HepG2 (cell line): ENCODE data around the gene STPG4. TPM values are rescaled to one million over a fixed set of nuclear protein-coding genes. Genes with fewer than 3 reads are reported as not detected.

Experiments used
- ATF7-NPFF ChIP-seq: sonication (generic); formaldehyde crosslinking; IDR thresholded peaks from 2 replicates; pipeline ENCODE4 v1.8.1; 2023; ENCODE audit warnings: mild to moderate bottlenecking, low read depth, missing genetic modification reagents, moderate library complexity
- HES4 ChIP-seq: sonication (generic); formaldehyde crosslinking; IDR thresholded peaks from 2 replicates; pipeline ENCODE4 v1.9.0; 2021; ENCODE audit warnings: mild to moderate bottlenecking, missing genetic modification reagents, borderline replicate concordance
- TBX2 ChIP-seq: sonication (generic); formaldehyde crosslinking; IDR thresholded peaks from 2 replicates; pipeline ENCODE4 v1.5.0; 2020; ENCODE audit warnings: missing genetic modification reagents, mild to moderate bottlenecking, borderline replicate concordance
- TMF1 ChIP-seq: sonication (generic); formaldehyde crosslinking; IDR thresholded peaks from 2 replicates; pipeline ENCODE4 v1.8.1; 2022; ENCODE audit warnings: low read depth, missing genetic modification reagents
- ZFP82 ChIP-seq: sonication (generic); formaldehyde crosslinking; IDR thresholded peaks from 2 replicates; pipeline ENCODE4 v1.5.1; 2020; ENCODE audit warnings: mild to moderate bottlenecking, missing genetic modification reagents, borderline replicate concordance
- ZNF367 ChIP-seq: sonication (generic); formaldehyde crosslinking; IDR thresholded peaks from 2 replicates; pipeline ENCODE4 v1.4.0; 2020; ENCODE audit warnings: missing genetic modification reagents, borderline replicate concordance
- ZNF605 ChIP-seq: sonication (generic); formaldehyde crosslinking; IDR thresholded peaks from 2 replicates; pipeline ENCODE4 v1.8.0; 2022; ENCODE audit warnings: mild to moderate bottlenecking, missing genetic modification reagents
- ZNF614 ChIP-seq: IDR thresholded peaks from 2 replicates; pipeline ENCODE4 v1.6.1; 2018; ENCODE audit warnings: missing biosample characterization, missing genetic modification reagents, inconsistent platforms, borderline replicate concordance
- polyA plus RNA-seq, 8 experiments: library from polyadenylated mRNA; depleted of rRNA in 3 of 8; stranded (reverse) in 7 of 8; unstranded in 1 of 8; fragments of >200 nt; fragmentation: Illumina TruSeq in 4 of 8; extraction: Trizol in 4 of 8; gene quantifications; 2 replicates each; pipeline versions ENCODE4 v1.2.1 to v1.2.3, GENCODE V29; 2011 to 2016; ENCODE audit warnings: low read depth in 4 of 8, missing spikeins in 1 of 8, mixed read lengths in 1 of 8; ENCODE audit not compliant: insufficient read depth in 1 of 8
- total RNA-seq, 5 experiments: library from RNA; depleted of rRNA; stranded (reverse); fragments of >200 nt; fragmentation: Illumina TruSeq; extraction: Trizol; gene quantifications; 2 replicates each; pipeline ENCODE4 v1.2.3, GENCODE V29; 2016; ENCODE audit warnings: low read depth in 1 of 5
- TF ChIP-seq, protein P1 (sequence below): sonication (generic); formaldehyde crosslinking; IDR thresholded peaks from one replicate; pipeline ENCODE4 v1.5.1; 2020; ENCODE audit warnings: mild to moderate bottlenecking, missing genetic modification reagents; ENCODE audit errors: not compliant biosample characterization
- TF ChIP-seq, protein P2 (sequence below): sonication (generic); formaldehyde crosslinking; IDR thresholded peaks from 2 replicates; pipeline ENCODE4 v1.8.0; 2022; ENCODE audit warnings: missing genetic modification reagents, mild to moderate bottlenecking, borderline replicate concordance
- TF ChIP-seq, protein P3 (sequence below): sonication (generic); formaldehyde crosslinking; conservative IDR thresholded peaks from 2 replicates; pipeline ENCODE4 v1.8.0; 2022; ENCODE audit warnings: missing genetic modification reagents
- TF ChIP-seq, protein P4 (sequence below): sonication (generic); formaldehyde crosslinking; IDR thresholded peaks from 2 replicates; pipeline ENCODE4 v1.5.0; 2020; ENCODE audit warnings: missing genetic modification reagents, mild to moderate bottlenecking, borderline replicate concordance
- TF ChIP-seq, protein P5 (sequence below): sonication (generic); formaldehyde crosslinking; conservative IDR thresholded peaks from 2 replicates; pipeline ENCODE4 v1.4.0; 2020; ENCODE audit warnings: missing genetic modification reagents

The STPG4 gene
- total and polyA plus RNA-seq, 2 of the 13 experiments (the other 11 are each of a cell fraction or from before 2014, with no cell fraction given): 0.11 to 0.15 TPM

DNA sequence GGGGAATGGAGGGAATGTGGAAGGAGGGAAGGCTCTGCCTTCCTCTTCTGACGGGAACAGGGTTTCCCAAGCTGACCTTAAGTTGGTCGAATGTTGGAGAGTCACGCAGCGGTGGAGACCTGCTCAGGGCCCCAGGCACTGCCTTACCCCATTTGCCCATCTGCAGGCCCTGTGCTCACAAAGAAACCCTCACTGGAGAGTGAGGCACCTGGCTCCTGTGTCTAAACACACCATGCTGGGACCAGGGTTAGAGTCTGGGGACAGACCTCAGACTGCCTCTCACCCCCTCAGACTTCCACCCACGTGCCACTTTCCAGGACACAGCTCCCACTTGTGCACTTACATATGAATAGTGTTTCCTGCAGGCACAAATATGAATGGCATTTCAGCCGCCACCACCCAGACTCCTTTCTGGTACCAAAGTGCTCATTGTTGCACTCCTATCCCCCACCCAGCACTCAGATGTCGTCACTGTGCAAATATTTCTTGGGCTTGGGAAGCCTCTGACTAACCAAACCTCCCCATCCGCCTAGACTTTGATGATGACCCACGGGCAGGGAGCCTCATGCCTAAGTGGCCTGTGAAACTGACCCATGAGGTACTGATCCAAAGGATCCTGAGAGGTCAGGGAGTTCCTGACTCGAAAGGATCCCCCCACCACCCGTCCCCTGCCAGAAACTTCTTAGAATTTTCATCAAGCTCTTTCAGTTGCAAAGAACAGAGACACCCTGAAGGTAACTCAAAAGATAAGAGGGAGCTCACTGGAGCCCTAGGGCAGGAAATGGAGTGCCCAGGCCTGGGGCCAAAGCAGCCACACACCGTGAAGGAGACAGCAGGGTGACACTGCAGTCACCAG lies 78.3 kb downstream of the STPG4 start (continued):
- TF ChIP-seq, protein P1, sequence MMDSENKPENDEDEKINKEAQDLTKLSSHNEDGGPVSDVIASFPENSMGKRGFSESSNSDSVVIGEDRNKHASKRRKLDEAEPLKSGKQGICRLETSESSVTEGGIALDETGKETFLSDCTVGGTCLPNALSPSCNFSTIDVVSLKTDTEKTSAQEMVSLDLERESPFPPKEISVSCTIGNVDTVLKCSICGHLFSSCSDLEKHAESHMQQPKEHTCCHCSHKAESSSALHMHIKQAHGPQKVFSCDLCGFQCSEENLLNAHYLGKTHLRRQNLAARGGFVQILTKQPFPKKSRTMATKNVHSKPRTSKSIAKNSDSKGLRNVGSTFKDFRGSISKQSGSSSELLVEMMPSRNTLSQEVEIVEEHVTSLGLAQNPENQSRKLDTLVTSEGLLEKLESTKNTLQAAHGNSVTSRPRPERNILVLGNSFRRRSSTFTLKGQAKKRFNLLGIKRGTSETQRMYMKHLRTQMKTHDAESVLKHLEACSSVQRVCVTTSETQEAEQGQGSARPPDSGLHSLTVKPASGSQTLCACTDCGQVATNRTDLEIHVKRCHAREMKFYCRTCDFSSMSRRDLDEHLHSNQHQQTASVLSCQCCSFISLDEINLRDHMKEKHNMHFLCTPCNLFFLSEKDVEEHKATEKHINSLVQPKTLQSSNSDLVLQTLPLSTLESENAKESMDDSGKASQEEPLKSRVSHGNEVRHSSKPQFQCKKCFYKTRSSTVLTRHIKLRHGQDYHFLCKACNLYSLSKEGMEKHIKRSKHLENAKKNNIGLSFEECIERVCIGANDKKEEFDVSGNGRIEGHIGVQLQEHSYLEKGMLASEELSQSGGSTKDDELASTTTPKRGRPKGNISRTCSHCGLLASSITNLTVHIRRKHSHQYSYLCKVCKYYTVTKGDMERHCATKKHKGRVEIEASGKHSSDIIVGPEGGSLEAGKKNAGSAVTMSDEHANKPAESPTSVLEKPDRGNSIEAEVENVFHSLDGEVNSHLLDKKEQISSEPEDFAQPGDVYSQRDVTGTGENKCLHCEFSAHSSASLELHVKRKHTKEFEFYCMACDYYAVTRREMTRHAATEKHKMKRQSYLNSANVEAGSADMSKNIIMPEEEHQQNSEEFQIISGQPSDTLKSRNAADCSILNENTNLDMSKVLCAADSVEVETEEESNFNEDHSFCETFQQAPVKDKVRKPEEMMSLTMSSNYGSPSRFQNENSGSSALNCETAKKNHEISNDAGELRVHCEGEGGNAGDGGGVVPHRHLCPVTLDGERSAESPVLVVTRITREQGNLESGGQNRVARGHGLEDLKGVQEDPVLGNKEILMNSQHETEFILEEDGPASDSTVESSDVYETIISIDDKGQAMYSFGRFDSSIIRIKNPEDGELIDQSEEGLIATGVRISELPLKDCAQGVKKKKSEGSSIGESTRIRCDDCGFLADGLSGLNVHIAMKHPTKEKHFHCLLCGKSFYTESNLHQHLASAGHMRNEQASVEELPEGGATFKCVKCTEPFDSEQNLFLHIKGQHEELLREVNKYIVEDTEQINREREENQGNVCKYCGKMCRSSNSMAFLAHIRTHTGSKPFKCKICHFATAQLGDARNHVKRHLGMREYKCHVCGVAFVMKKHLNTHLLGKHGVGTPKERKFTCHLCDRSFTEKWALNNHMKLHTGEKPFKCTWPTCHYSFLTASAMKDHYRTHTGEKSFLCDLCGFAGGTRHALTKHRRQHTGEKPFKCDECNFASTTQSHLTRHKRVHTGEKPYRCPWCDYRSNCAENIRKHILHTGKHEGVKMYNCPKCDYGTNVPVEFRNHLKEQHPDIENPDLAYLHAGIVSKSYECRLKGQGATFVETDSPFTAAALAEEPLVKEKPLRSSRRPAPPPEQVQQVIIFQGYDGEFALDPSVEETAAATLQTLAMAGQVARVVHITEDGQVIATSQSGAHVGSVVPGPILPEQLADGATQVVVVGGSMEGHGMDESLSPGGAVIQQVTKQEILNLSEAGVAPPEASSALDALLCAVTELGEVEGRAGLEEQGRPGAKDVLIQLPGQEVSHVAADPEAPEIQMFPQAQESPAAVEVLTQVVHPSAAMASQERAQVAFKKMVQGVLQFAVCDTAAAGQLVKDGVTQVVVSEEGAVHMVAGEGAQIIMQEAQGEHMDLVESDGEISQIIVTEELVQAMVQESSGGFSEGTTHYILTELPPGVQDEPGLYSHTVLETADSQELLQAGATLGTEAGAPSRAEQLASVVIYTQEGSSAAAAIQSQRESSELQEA (CRISPR knock-in tag): peak; percentile 51
- TF ChIP-seq HES4 (CRISPR knock-in tag) (0 out of 2 replicates have a peak, but pooled peaks have one; percentile 19), ZNF614 (CRISPR knock-in tag) (peak; percentile 90; the same call in 1 of the 2 replicates), ATF7-NPFF (CRISPR knock-in tag) (peak; percentile 62; the same call in 1 of the 2 replicates), ZNF605 (CRISPR knock-in tag) (peak; percentile 98), ZFP82 (CRISPR knock-in tag) (no peak; the same call in 1 of the 2 replicates), TMF1 (CRISPR knock-in tag) (no peak), ZNF367 (CRISPR knock-in tag) (no peak), TBX2 (CRISPR knock-in tag) (peak; percentile 97)
- TF ChIP-seq, protein P2, sequence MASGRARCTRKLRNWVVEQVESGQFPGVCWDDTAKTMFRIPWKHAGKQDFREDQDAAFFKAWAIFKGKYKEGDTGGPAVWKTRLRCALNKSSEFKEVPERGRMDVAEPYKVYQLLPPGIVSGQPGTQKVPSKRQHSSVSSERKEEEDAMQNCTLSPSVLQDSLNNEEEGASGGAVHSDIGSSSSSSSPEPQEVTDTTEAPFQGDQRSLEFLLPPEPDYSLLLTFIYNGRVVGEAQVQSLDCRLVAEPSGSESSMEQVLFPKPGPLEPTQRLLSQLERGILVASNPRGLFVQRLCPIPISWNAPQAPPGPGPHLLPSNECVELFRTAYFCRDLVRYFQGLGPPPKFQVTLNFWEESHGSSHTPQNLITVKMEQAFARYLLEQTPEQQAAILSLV: 0 out of 2 replicates have a peak, but pooled peaks have one; percentile 41
- TF ChIP-seq, protein P3, sequence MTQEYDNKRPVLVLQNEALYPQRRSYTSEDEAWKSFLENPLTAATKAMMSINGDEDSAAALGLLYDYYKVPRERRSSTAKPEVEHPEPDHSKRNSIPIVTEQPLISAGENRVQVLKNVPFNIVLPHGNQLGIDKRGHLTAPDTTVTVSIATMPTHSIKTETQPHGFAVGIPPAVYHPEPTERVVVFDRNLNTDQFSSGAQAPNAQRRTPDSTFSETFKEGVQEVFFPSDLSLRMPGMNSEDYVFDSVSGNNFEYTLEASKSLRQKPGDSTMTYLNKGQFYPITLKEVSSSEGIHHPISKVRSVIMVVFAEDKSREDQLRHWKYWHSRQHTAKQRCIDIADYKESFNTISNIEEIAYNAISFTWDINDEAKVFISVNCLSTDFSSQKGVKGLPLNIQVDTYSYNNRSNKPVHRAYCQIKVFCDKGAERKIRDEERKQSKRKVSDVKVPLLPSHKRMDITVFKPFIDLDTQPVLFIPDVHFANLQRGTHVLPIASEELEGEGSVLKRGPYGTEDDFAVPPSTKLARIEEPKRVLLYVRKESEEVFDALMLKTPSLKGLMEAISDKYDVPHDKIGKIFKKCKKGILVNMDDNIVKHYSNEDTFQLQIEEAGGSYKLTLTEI: no peak
- TF ChIP-seq, protein P4, sequence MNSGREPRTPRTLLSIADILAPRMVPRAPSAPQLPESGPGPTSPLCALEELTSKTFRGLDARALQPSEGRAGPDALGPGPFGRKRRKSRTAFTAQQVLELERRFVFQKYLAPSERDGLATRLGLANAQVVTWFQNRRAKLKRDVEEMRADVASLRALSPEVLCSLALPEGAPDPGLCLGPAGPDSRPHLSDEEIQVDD: no peak
- TF ChIP-seq, protein P5, sequence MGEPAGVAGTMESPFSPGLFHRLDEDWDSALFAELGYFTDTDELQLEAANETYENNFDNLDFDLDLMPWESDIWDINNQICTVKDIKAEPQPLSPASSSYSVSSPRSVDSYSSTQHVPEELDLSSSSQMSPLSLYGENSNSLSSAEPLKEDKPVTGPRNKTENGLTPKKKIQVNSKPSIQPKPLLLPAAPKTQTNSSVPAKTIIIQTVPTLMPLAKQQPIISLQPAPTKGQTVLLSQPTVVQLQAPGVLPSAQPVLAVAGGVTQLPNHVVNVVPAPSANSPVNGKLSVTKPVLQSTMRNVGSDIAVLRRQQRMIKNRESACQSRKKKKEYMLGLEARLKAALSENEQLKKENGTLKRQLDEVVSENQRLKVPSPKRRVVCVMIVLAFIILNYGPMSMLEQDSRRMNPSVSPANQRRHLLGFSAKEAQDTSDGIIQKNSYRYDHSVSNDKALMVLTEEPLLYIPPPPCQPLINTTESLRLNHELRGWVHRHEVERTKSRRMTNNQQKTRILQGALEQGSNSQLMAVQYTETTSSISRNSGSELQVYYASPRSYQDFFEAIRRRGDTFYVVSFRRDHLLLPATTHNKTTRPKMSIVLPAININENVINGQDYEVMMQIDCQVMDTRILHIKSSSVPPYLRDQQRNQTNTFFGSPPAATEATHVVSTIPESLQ (CRISPR knock-in tag): 0 out of 2 replicates have a peak, but pooled peaks have one; percentile 62
